Trophoblast cell (in vitro differentiated cells and primary cell): ENCODE data around the gene FHL2.
A peak's percentile ranks its signal among the peaks of the same experiment; 100 is the strongest.
"Not testable (repeated sequence)": the region's sequence is repeated elsewhere in the genome, so short reads cannot be mapped to it uniquely, and the experiment has no call there.

Experiments
- DNase-seq, 2 donors: peaks; one replicate each; pipeline ENCODE4 v3.0.0-alpha.2; 2016
- H2AFZ ChIP-seq: 2 replicates; pipeline ENCODE4 v1.6.1; 2013; ENCODE audit warnings: low read length, moderate library complexity, mild to moderate bottlenecking; ENCODE audit not compliant: insufficient read depth, poor library complexity
- H2AK5ac ChIP-seq: 2 replicates; pipeline ENCODE4 v1.6.1; 2013; ENCODE audit warnings: mild to moderate bottlenecking, low read length
- H2BK120ac ChIP-seq: 2 replicates; pipeline ENCODE4 v1.6.1; 2013; ENCODE audit warnings: low read length, mild to moderate bottlenecking, moderate library complexity; ENCODE audit not compliant: insufficient read depth, poor library complexity
- H2BK12ac ChIP-seq: 2 replicates; pipeline ENCODE4 v1.6.1; 2013; ENCODE audit warnings: mild to moderate bottlenecking, low read length, moderate library complexity
- H2BK5ac ChIP-seq: 2 replicates; pipeline ENCODE4 v1.6.1; 2013; ENCODE audit warnings: low read length, low read depth, moderate library complexity, mild to moderate bottlenecking; ENCODE audit not compliant: poor library complexity
- H3K14ac ChIP-seq: 2 replicates; pipeline ENCODE4 v1.6.1; 2013; ENCODE audit warnings: mild to moderate bottlenecking, low read length
- H3K18ac ChIP-seq: 2 replicates; pipeline ENCODE4 v1.6.1; 2013; ENCODE audit warnings: mild to moderate bottlenecking, low read length
- H3K23ac ChIP-seq: 2 replicates; pipeline ENCODE4 v1.6.1; 2013; ENCODE audit warnings: low read length
- H3K27ac ChIP-seq: 2 replicates; pipeline ENCODE4 v1.5.1; 2013; ENCODE audit warnings: low read depth, mild to moderate bottlenecking, inconsistent platforms, low read length, moderate library complexity
- H3K27me3 ChIP-seq: 2 replicates; pipeline ENCODE4 v1.6.1; 2013; ENCODE audit warnings: inconsistent platforms, mild to moderate bottlenecking, low read length, moderate library complexity; ENCODE audit not compliant: insufficient read depth
- H3K36me3 ChIP-seq, 2 experiments: 1 replicate in 1 of 2; 2 replicates in 1 of 2; pipeline ENCODE4 v1.6.1; 2013; ENCODE audit warnings: low read length in 2 of 2, mild to moderate bottlenecking in 2 of 2, moderate library complexity in 1 of 2; ENCODE audit not compliant: insufficient read depth in 2 of 2, control insufficient read depth in 1 of 2
- H3K4ac ChIP-seq: 2 replicates; pipeline ENCODE4 v1.6.1; 2013; ENCODE audit warnings: low read depth, mild to moderate bottlenecking, low read length, moderate library complexity
- H3K4me1 ChIP-seq, 2 experiments: 1 replicate in 1 of 2; 2 replicates in 1 of 2; pipeline ENCODE4 v1.6.1; 2013; ENCODE audit warnings: low read length in 2 of 2, mild to moderate bottlenecking in 2 of 2, moderate library complexity in 1 of 2; ENCODE audit not compliant: insufficient read depth in 2 of 2, control insufficient read depth in 1 of 2
- H3K4me2 ChIP-seq: 2 replicates; pipeline ENCODE4 v1.6.1; 2013; ENCODE audit warnings: inconsistent platforms, mild to moderate bottlenecking, low read length, moderate library complexity
- H3K4me3 ChIP-seq: 2 replicates; pipeline ENCODE4 v1.5.1; 2013; ENCODE audit warnings: mild to moderate bottlenecking, low read depth, low read length, inconsistent platforms
- H3K79me1 ChIP-seq: one replicate; pipeline ENCODE4 v1.6.1; 2013; ENCODE audit warnings: low read length
- H3K79me2 ChIP-seq: 2 replicates; pipeline ENCODE4 v1.6.1; 2013; ENCODE audit warnings: low read length, mild to moderate bottlenecking; ENCODE audit not compliant: control insufficient read depth, insufficient read depth, poor library complexity
- H3K9ac ChIP-seq: 2 replicates; pipeline ENCODE4 v1.6.1; 2013; ENCODE audit warnings: mild to moderate bottlenecking, low read length
- H3K9me3 ChIP-seq: 2 replicates; pipeline ENCODE4 v1.6.1; 2013; ENCODE audit warnings: low read depth, mild to moderate bottlenecking, control low read depth, inconsistent platforms, low read length; ENCODE audit not compliant: insufficient read depth
- H4K12ac ChIP-seq: 2 replicates; pipeline ENCODE4 v1.6.1; 2013; ENCODE audit warnings: low read depth, mild to moderate bottlenecking, low read length, moderate library complexity
- H4K8ac ChIP-seq: 2 replicates; pipeline ENCODE4 v1.6.1; 2013; ENCODE audit warnings: low read depth, mild to moderate bottlenecking, low read length, moderate library complexity
- H4K91ac ChIP-seq: one replicate; pipeline ENCODE4 v1.6.1; 2013; ENCODE audit warnings: low read depth, mild to moderate bottlenecking, low read length, moderate library complexity
- WGBS: extraction: QIAGEN DNeasy Blood & Tissue Kit; methylation state at CpG from one replicate; pipeline ENCODE4 v1.1.7; 2013; ENCODE audit warnings: missing lambda C conversion rate; ENCODE audit not compliant: insufficient read length, insufficient coverage; ENCODE audit errors: extremely low coverage; 5-methylcytosine and 5-hydroxymethylcytosine counted together

FHL2 gene

DNA sequence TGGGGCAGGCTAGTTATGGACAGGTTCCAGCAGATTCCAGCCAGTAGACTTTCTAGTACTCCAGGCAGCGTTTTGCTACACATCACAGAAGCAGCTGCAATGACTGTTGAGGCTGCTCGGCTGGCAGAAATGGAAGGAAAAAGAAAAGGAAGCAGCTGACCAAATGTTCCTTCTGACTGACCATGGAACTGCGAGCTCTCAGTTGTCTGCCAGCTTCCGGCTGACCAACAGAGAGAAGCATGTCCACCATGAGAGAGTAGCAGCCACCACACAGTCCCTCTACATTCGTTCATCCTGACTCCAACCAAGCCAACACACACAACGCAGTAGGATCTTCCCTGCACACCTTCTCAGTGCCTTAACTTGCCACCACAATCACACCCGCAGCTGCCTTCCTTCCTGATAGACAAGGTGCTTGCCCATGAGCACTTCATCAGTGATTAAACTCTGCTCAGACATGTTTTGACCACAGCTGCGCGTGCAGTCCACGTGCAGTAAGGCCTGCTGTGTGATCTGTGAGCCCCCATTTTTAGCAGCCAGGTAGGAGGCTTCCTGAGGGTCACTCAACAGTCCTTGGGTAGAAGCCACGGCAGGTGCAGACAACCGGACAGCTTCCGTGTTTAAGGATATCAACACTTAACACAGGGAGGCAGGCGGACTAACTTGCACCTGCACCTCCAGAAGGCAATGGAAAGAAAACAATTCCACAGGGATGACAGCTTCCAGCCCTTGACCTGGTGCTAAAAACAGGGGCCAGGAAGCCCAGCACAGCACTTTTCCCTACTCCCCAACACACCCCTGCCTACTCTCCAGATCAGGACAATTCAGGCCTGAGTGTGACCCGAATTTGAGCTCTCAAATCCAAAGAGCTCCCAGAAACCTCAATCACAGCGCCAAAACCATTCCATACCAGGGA lies 70.3 kb downstream of the FHL2 start:
- Histone ChIP-seq H3K9ac (peak overlapping the region; percentile 57), H4K8ac (peak overlapping the region; percentile 67), H4K12ac (peak overlapping the region; percentile 6), H3K36me3 (peaks cover 0 to 1% of the 10 kb centered on the region in 2 experiments), H2BK120ac (peak overlapping the region; percentile 37), H2AK5ac (peak overlapping the region; percentile 21), H2BK12ac (peak overlapping the region; percentile 21), H3K79me2 (peaks cover 23% of the 10 kb centered on the region), H3K23ac (no peak overlapping the region), H3K4ac (peak overlapping the region; percentile 83), H3K14ac (peak overlapping the region; percentile 76), H3K27me3 (no peaks in the 10 kb centered on the region), H3K9me3 (no peaks in the 10 kb centered on the region), H3K4me2 (peak overlapping the region; percentile 75), H3K79me1 (peaks cover 21% of the 10 kb centered on the region), H3K18ac (peak overlapping the region; percentile 38), H2BK5ac (peak overlapping the region; percentile 18), H2AFZ (peak overlapping the region; percentile 42), H3K4me3 (peak overlapping the region; percentile 79), H3K27ac (peak overlapping the region; percentile 23), H4K91ac (peak overlapping the region; percentile 75), H3K4me1 (peaks cover 20 to 30% of the 10 kb centered on the region in 2 experiments)
- DNase-seq = peak; percentile 26 to 68
- WGBS = no CpG with 5 or more reads among the region's 16 CpGs

DNA sequence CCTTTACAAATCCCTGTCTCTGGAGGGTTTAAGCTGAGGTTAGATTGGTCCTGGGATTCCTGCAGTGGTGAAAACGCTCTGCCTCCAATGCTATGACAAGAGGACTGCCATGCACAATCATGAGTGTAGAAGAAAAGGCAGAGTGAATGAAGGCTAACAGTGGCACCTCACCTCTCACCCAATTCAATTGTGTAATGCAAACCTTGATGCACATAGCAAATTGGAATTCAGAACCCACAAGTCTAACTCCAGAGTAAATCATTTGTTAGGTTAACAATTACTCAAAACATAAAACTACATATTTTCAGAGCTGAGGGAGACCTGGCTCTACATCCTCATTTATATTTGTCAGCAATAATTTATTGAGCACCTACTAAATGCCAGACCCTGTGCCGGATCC lies 71.2 kb downstream of the FHL2 start:
- H2BK120ac ChIP-seq = no peak overlapping the region
- no peak overlapping the region for H3K14ac ChIP-seq
- H4K12ac ChIP-seq = no peak overlapping the region
- H3K27me3 ChIP-seq = no peaks in the 10 kb centered on the region
- peaks cover 26% of the 10 kb centered on the region for H3K79me2 ChIP-seq
- H3K79me1 ChIP-seq = peaks cover 21% of the 10 kb centered on the region
- no peak overlapping the region for H3K9ac ChIP-seq
- peaks cover 24 to 33% of the 10 kb centered on the region in 2 experiments for H3K4me1 ChIP-seq
- H3K23ac ChIP-seq = peak overlapping the region; percentile 95
- no peak overlapping the region for H4K91ac ChIP-seq
- no peak overlapping the region for H2BK12ac ChIP-seq
- no peak overlapping the region for H4K8ac ChIP-seq
- peak overlapping the region; percentile 57 for H3K4ac ChIP-seq
- peaks cover 0 to 4% of the 10 kb centered on the region in 2 experiments for H3K36me3 ChIP-seq
- no peak overlapping the region for H3K18ac ChIP-seq
- no peak overlapping the region for H3K27ac ChIP-seq
- H2AK5ac ChIP-seq = no peak overlapping the region
- no peak overlapping the region for H3K4me3 ChIP-seq
- no peak overlapping the region for H3K4me2 ChIP-seq
- no peak for DNase-seq
- H2AFZ ChIP-seq = no peak overlapping the region
- no peaks in the 10 kb centered on the region for H3K9me3 ChIP-seq
- no peak overlapping the region for H2BK5ac ChIP-seq
- WGBS = no CpG with 5 or more reads among the region's 2 CpGs

DNA sequence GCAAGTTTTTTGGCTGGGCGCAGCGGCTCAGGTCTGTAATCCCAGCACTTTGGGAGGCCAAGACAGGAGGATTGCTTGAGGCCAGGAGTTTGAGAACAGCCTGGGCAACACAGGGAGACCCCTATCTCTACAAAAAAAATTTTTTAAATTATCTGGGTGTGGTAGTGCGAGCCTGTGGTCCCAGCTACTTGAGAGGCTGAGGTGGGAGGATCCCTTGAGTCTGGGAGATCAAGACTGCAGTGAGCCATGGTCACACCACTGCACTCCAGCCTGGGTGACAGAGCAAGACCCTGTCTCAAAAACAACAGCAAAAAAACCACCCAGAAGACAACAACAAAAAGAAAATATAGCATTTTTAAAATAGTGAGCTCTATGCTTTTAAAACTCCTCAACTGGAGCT lies 71.6 kb downstream of the FHL2 start:
- H2BK120ac ChIP-seq, H3K9ac ChIP-seq, H4K12ac ChIP-seq, H2AFZ ChIP-seq, H3K23ac ChIP-seq, H2AK5ac ChIP-seq, H3K4me2 ChIP-seq, H2BK5ac ChIP-seq, H3K4me3 ChIP-seq, H3K27ac ChIP-seq, H3K14ac ChIP-seq, H2BK12ac ChIP-seq, DNase-seq, H3K9me3 ChIP-seq, H3K18ac ChIP-seq, H4K91ac ChIP-seq, H4K8ac ChIP-seq, H3K36me3 ChIP-seq, H3K27me3 ChIP-seq: not testable (repeated sequence)
- no CpG with 5 or more reads among the region's 3 CpGs for WGBS
- H3K79me1 ChIP-seq = peaks cover 21% of the 10 kb centered on the region
- H3K4ac ChIP-seq = peak overlapping the region; percentile 57
- H3K4me1 ChIP-seq = peaks cover 24 to 33% of the 10 kb centered on the region in 2 experiments
- peaks cover 26% of the 10 kb centered on the region for H3K79me2 ChIP-seq

DNA sequence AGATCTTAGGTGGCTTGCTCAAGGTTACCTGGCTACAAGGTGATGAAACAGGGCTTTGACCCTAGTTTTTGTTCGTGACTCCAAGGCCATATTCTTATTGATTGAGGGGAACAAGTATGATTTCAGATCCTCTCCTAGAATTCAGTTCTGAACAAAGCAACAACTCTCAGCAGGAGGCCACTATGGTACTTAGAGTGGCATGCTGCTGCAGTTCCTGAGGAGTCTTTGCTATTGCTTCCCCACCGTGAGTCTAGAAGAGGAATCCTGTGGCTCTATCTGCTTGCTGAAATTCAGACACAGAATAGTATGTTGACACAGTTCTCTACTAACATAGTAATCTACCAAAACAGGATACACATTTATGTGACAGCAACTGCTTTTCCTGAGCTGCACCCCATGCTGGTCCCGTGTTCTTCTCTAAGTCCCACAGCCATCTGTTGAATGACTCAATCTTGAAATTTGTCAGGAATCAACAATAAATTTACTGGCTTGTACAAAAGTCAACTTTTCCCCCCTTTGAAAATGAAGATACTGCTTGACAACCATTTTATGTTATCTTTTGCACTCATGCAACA lies 73.4 kb downstream of the FHL2 start:
- peak overlapping the region; percentile 88 for H3K27ac ChIP-seq
- WGBS = no CpG with 5 or more reads among the region's 3 CpGs
- H2BK12ac ChIP-seq = peak overlapping the region; percentile 99
- H3K9ac ChIP-seq = no peak overlapping the region
- H3K27me3 ChIP-seq = no peaks in the 10 kb centered on the region
- H2AFZ ChIP-seq = no peak overlapping the region
- no peak overlapping the region for H3K4me3 ChIP-seq
- no peak overlapping the region for H3K4me2 ChIP-seq
- H3K9me3 ChIP-seq = no peaks in the 10 kb centered on the region
- H3K4me1 ChIP-seq = peaks cover 25 to 31% of the 10 kb centered on the region in 2 experiments
- H2AK5ac ChIP-seq = peak overlapping the region; percentile 98
- H3K36me3 ChIP-seq = peaks cover 0 to 4% of the 10 kb centered on the region in 2 experiments
- peaks cover 26% of the 10 kb centered on the region for H3K79me2 ChIP-seq
- H4K8ac ChIP-seq = peak overlapping the region; percentile 87
- H3K4ac ChIP-seq = peak overlapping the region; percentile 81
- H4K12ac ChIP-seq = peak overlapping the region; percentile 78
- peak overlapping the region; percentile 85 for H3K14ac ChIP-seq
- H2BK5ac ChIP-seq = peak overlapping the region; percentile 89
- peak overlapping the region; percentile 99 for H3K18ac ChIP-seq
- peaks cover 21% of the 10 kb centered on the region for H3K79me1 ChIP-seq
- peak; percentile 48 to 76 for DNase-seq
- peak overlapping the region; percentile 95 for H4K91ac ChIP-seq
- H3K23ac ChIP-seq = no peak overlapping the region
- H2BK120ac ChIP-seq = peak overlapping the region; percentile 99
